LNCaP clone FGC (cell line): ENCODE measurements around the gene CKS2.
A peak's percentile ranks its signal among the peaks of the same experiment; 100 is the strongest.

ENCODE experiments used
- DNase-seq: peaks from one replicate; pipeline ENCODE4 v3.0.0-alpha.2; 2011; ENCODE audit warnings: low read depth
- H3K4me3 ChIP-seq: 2 replicates; pipeline ENCODE4 v1.5.1; 2011; ENCODE audit warnings: mild to moderate bottlenecking, low read depth, low read length, control low read depth
- CTCF ChIP-seq: IDR thresholded peaks from 2 replicates; pipeline ENCODE4 v1.5.1; 2012; ENCODE audit warnings: mild to moderate bottlenecking; ENCODE audit not compliant: control insufficient read depth, insufficient read depth; ENCODE audit errors: extremely low read depth

The CKS2 gene

DNA sequence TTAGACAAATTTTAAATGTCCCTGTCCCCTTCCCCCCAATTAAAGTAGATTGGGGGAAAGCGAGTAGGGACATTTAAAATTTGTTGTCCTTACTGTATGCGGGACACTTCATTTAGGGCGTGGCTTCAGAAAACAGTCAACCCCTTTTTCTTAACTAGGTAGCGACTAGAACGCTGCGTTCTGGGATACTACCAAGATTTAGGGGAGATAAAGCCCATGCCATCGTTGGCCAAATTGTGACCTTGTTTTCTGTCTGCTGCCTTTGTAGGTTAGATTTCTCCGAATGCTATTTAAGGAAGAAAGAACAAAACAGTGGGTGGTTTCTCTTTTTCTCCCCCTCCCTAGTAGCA, 1.2 kb downstream of the CKS2 start:
- peak; percentile 55 for DNase-seq
- TF ChIP-seq CTCF = no peak
- H3K4me3 ChIP-seq = peak overlapping the region; percentile 84

GRCh38 chr9:89313842-89314241, 2.8 kb downstream of the CKS2 start:
- TF ChIP-seq CTCF = no peak
- peak overlapping the region; percentile 84 for H3K4me3 ChIP-seq
- no peak for DNase-seq

GRCh38 chr9:89314955-89315354, 4.0 kb downstream of the CKS2 start:
- no peak for DNase-seq
- no peak overlapping the region for H3K4me3 ChIP-seq
- no peak for TF ChIP-seq CTCF

DNA sequence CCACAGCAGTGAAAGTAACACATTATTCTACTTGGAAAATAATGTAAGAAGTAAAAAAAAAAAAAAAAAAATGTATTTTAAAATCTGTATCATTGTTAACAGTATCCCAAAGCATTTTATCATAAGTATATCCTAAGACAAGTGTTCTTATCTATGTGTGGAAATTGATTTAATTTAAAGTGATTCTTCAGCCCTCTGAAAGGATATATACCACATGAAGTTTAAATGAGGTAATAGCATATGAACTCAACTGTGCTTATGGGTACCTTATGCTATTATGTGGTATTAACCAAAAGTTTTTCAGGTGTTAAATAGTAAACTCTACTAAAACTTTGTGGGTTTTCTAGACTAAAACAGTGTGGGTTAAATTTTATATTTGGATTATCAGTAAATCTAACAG, 4.5 kb downstream of the CKS2 start:
- no peak overlapping the region for H3K4me3 ChIP-seq
- DNase-seq = no peak
- TF ChIP-seq CTCF = no peak

GRCh38 chr9:89317282-89317681, 6.3 kb downstream of the CKS2 start:
- DNase-seq = no peak
- TF ChIP-seq CTCF = no peak
- H3K4me3 ChIP-seq = peak overlapping the region; percentile 69

- peak; percentile 74 for TF ChIP-seq CTCF
- DNase-seq = peak; percentile 96
- peak within 1 kb of the TSS; percentile 69 for H3K4me3 ChIP-seq
Measured at GRCh38 chr9:89318123-89319014, 7.4 kb downstream of the CKS2 start, which contains the start of gene SECISBP2. SECISBP2 (plus strand) TSS chr9:89318500; CDS start chr9:89318577, 77 bp downstream.
